Tibial nerve (tissue), 4 donors: Measurements from ENCODE around the gene PHC2. TPM values are rescaled to one million over a fixed set of nuclear protein-coding genes. Genes with fewer than 3 reads are reported as not detected.

ENCODE experiments used
- DNase-seq, 2 donors: peaks; one replicate each; pipeline ENCODE4 v3.0.0-alpha.2; 2019; ENCODE audit warnings: low spot score in 2 of 2
- H3K27ac ChIP-seq, 4 donors: fragments of 200-600 bp; sonication (generic) in 3 of 4; one replicate each; pipeline ENCODE4 v1.5.1; 2017 to 2019; ENCODE audit warnings: mild to moderate bottlenecking in 1 of 4
- H3K27me3 ChIP-seq, 2 donors: fragments of 200-600 bp; sonication (generic) in 1 of 2; one replicate each; pipeline versions ENCODE4 v1.5.1 to v1.6.0; 2017 to 2019
- H3K36me3 ChIP-seq, 3 donors: fragments of 200-600 bp; sonication (generic); one replicate each; pipeline ENCODE4 v1.5.1; 2018 to 2019
- H3K4me1 ChIP-seq, 4 donors: fragments of 200-600 bp; sonication (generic) in 3 of 4; one replicate each; pipeline ENCODE4 v1.5.1; 2017 to 2019
- H3K4me3 ChIP-seq, 4 donors: fragments of 200-600 bp; sonication (generic) in 3 of 4; one replicate each; pipeline ENCODE4 v1.5.1; 2017 to 2019; ENCODE audit warnings: mild to moderate bottlenecking in 1 of 4, moderate library complexity in 1 of 4
- H3K9me3 ChIP-seq, 4 donors: fragments of 200-600 bp; sonication (generic) in 3 of 4; one replicate each; pipeline ENCODE4 v1.5.1; 2017 to 2019
- EP300 ChIP-seq, 2 donors: sonication (generic); formaldehyde crosslinking; IDR thresholded peaks; one replicate each; pipeline ENCODE4 v1.6.1; 2017; ENCODE audit warnings: antibody characterized with exemption in 2 of 2, mild to moderate bottlenecking in 1 of 2
- POLR2A ChIP-seq, 2 donors: fragments of 450-650 bp; IDR thresholded peaks; one replicate each; pipeline ENCODE4 v1.6.1; 2017; ENCODE audit warnings: antibody characterized with exemption in 2 of 2, mild to moderate bottlenecking in 2 of 2, moderate library complexity in 2 of 2
- WGBS, 2 donors: methylation state at CpG; one replicate each; pipeline ENCODE4 v1.1.5; 2018; 5-methylcytosine and 5-hydroxymethylcytosine counted together
- total RNA-seq, 4 donors: library from RNA; depleted of rRNA; stranded (reverse); fragments of >200 nt; gene quantifications; one replicate each; pipeline ENCODE4 v1.1.0, GENCODE V29; 2016
- TF ChIP-seq, protein P1 (sequence below), 5 experiments: fragments of 200-600 bp in 3 of 5; fragments of 450-650 bp in 2 of 5; sonication (generic) in 3 of 5; IDR thresholded peaks; one replicate each; pipeline ENCODE4 v1.5.1; 2016 to 2019; ENCODE audit warnings: antibody characterized with exemption in 5 of 5, mild to moderate bottlenecking in 3 of 5, moderate library complexity in 2 of 5

PHC2 gene
- total RNA-seq, 4 donors from 2014 or later = 152 to 458 (median 204) TPM

DNA sequence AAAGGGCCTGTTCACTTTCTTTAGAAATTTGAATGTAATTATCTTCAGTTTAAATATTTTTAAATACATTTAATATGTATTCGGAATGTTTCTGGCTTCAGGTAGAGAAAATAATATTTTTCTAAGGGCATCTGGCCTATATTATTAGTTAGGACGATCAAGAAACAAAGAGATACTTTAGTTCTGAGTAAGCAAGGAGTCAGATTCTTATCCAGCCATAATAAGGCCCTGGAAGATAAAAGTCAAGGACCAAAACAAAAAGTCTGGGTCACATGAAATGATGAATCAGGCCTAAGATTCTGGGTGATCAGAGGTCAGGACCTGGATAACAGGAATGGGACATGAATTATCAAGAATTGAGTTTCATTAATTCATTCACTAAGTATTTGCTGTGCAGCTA is 6.3 kb downstream of the PHC2 start:
- Histone ChIP-seq H3K9me3 (no peaks in the 10 kb centered on the region), H3K4me3 (no peak overlapping the region), H3K4me1 (peaks cover 0 to 8% (median 0%) of the 10 kb centered on the region in 4 donors), H3K27ac (no peak overlapping the region), H3K36me3 (no peaks in the 10 kb centered on the region), H3K27me3 (no peaks in the 10 kb centered on the region)
- no peak for DNase-seq
- TF ChIP-seq POLR2A (IDR thresholded peaks at IDR 0.05) (no peak), EP300 (IDR thresholded peaks at IDR 0.05) (no peak)
- TF ChIP-seq, protein P1, sequence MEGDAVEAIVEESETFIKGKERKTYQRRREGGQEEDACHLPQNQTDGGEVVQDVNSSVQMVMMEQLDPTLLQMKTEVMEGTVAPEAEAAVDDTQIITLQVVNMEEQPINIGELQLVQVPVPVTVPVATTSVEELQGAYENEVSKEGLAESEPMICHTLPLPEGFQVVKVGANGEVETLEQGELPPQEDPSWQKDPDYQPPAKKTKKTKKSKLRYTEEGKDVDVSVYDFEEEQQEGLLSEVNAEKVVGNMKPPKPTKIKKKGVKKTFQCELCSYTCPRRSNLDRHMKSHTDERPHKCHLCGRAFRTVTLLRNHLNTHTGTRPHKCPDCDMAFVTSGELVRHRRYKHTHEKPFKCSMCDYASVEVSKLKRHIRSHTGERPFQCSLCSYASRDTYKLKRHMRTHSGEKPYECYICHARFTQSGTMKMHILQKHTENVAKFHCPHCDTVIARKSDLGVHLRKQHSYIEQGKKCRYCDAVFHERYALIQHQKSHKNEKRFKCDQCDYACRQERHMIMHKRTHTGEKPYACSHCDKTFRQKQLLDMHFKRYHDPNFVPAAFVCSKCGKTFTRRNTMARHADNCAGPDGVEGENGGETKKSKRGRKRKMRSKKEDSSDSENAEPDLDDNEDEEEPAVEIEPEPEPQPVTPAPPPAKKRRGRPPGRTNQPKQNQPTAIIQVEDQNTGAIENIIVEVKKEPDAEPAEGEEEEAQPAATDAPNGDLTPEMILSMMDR (IDR thresholded peaks at IDR 0.05) = no peak
- 61 to 64% methylated on average over 2 of the region's 2 CpGs for WGBS, 2 donors

DNA sequence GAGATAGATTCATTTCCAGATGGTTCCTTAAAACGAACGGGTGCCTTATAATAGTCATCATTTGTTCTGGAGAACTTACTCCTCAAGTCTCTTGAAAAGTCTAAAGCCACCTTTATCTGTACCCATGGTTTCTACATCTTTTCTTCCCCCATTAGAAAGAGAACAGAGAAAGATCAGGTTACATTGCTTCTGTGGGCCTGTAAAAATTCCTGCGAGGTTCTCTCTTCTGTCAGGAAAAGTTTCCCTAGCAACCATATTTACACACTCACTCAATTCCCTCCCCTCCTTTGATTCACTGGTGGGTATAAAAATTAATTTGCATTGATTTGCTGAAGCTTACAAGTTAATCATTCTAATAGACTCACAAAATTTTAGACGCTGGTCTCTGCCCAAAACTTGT is 6.7 kb downstream of the PHC2 start:
- no peaks in the 10 kb centered on the region for H3K27me3 ChIP-seq
- no peak for TF ChIP-seq POLR2A (IDR thresholded peaks at IDR 0.05)
- TF ChIP-seq, protein P1 (IDR thresholded peaks at IDR 0.05) = no peak
- no peak for TF ChIP-seq EP300 (IDR thresholded peaks at IDR 0.05)
- 65 to 76% methylated on average over 4 of the region's 4 CpGs for WGBS, 2 donors
- H3K27ac ChIP-seq = no peak overlapping the region
- peaks cover 0 to 2% (median 0%) of the 10 kb centered on the region in 3 donors for H3K36me3 ChIP-seq
- peaks cover 0 to 4% (median 0%) of the 10 kb centered on the region in 4 donors for H3K4me1 ChIP-seq
- no peak for DNase-seq
- no peak overlapping the region for H3K4me3 ChIP-seq
- peaks cover 0 to under 1% (median 0%) of the 10 kb centered on the region in 4 donors for H3K9me3 ChIP-seq

DNA sequence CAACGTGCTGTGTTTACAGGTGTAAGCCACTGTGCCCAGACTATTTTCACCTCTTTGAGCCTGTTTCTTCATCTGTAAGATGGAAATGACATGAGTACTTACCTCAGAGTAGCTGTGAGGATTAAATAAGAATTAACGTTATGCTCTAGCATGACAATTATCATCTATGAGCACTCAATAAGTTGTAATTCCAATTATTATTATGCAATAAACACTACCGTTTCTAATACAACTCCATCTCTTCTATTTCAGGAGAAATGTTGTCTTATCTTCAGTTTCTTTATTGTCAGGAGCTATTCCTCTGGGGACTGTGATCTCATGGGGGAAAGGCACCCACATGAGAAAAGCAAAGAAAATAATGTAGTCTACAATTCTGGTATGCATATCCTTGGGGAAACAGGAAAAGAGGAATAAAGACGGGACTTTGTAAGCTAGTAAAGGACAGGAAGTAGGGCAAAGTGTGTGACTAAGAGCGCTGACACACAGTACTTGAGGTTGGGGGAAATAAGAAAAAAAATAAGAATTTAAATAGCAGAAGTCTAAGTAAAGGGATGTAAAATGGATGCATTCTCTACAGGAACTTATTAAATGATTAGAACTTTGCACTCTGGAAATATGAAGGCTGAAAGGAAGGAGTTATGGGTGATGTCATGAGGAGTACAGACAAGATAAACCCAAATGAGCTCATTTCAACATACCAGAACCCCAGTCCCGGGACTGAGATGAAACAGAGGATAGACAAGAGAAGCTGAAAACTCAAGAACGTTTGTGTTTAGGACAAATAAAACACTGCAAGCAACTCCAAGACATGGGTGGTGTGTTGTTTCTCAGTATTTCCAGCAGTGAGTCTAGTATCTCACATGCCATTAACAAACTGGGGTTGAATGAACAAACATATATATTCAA is 9.8 kb downstream of the PHC2 start:
- Histone ChIP-seq H3K4me1 (no peaks in the 10 kb centered on the region), H3K36me3 (peaks cover 0 to 4% (median 0%) of the 10 kb centered on the region in 3 donors), H3K4me3 (no peak overlapping the region), H3K27me3 (no peaks in the 10 kb centered on the region), H3K27ac (peak overlapping the region in 1 of 4 donors; percentile 37), H3K9me3 (peaks cover 0 to 30% (median 6%) of the 10 kb centered on the region in 4 donors)
- TF ChIP-seq, protein P1 (IDR thresholded peaks at IDR 0.05) = no peak
- TF ChIP-seq POLR2A (IDR thresholded peaks at IDR 0.05) (no peak), EP300 (IDR thresholded peaks at IDR 0.05) (no peak)
- WGBS, 2 donors = 48 to 54% methylated on average over 7 of the region's 7 CpGs
- DNase-seq = no peak

DNA sequence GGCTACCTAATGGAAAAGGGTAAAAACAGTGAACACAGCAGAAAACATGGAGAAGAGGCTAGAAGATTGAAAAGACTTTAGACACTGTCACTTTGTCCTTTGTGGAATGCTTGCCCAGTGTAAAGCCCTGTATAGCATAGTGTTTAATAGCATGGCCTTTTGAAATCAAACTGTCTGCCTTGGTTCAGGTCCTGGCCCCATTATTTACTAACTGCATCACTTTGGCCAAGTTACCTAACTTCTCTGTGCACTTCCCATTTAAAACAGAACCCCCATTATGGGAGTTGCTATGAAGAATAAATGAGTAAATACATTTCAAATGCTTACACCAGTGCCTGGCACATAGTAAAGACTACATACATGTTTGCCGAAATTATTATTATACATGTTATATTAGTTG is 12.1 kb downstream of the PHC2 start:
- Histone ChIP-seq H3K27me3 (no peaks in the 10 kb centered on the region), H3K4me1 (no peaks in the 10 kb centered on the region), H3K4me3 (no peak overlapping the region), H3K36me3 (peaks cover 0 to 4% (median 0%) of the 10 kb centered on the region in 3 donors), H3K9me3 (peaks cover 0 to 35% (median 7%) of the 10 kb centered on the region in 4 donors), H3K27ac (no peak overlapping the region)
- DNase-seq = no peak
- WGBS, 2 donors = 93 to 97% methylated on average over 1 of the region's 1 CpG
- TF ChIP-seq EP300 (IDR thresholded peaks at IDR 0.05) (no peak), POLR2A (IDR thresholded peaks at IDR 0.05) (no peak)
- TF ChIP-seq, protein P1 (IDR thresholded peaks at IDR 0.05) = no peak

DNA sequence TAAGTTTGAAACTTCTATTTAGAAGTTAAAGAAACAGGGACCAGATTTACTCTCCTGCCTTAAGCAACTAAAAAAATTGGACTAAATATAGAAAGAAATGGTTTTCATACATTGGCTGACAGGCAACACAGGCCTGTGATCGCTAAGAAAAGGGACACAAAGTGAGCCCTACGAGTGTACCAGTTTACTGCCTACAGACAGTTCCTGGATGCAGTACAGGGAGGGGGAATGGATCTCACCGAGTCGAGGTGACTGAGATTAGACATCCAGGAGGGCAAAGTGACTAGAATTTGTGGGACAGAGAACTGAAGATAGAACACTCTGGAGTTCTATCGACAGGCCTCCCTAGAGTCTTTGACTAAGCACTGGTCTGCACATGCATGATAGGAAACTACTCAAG is 16.0 kb downstream of the PHC2 start:
- Histone ChIP-seq H3K9me3 (peaks cover 0 to 35% (median 7%) of the 10 kb centered on the region in 4 donors), H3K4me1 (peaks cover 0 to 12% (median 4%) of the 10 kb centered on the region in 4 donors), H3K27ac (no peak overlapping the region), H3K27me3 (no peaks in the 10 kb centered on the region), H3K4me3 (no peak overlapping the region), H3K36me3 (peaks cover 0 to 4% (median 0%) of the 10 kb centered on the region in 3 donors)
- TF ChIP-seq, protein P1 (IDR thresholded peaks at IDR 0.05) = no peak
- TF ChIP-seq EP300 (IDR thresholded peaks at IDR 0.05) (no peak), POLR2A (IDR thresholded peaks at IDR 0.05) (no peak)
- WGBS, 2 donors = 65 to 80% methylated on average over 5 of the region's 5 CpGs
- DNase-seq = no peak
